Hematopoietic multipotent progenitor cell treated with erythropoietin and hydrocortisone succinate and interleukin-3 and kit ligand, for 8 days (in vitro differentiated cells): ENCODE data around the gene CIC.

Experiments used
- DNase-seq: peaks from one replicate; pipeline ENCODE4 v3.0.0-alpha.2; 2015

The CIC gene

GRCh38 chr19:42278452-42279154 lies 9.6 kb downstream of the CIC start:
- no peak for DNase-seq

GRCh38 chr19:42279155-42279901 lies 10.3 kb downstream of the CIC start:
- no peak for DNase-seq

- peak; percentile 96 for DNase-seq
Observed at GRCh38 chr19:42279902-42280814, 11.1 kb downstream of the CIC start.

- DNase-seq: no peak
Observed at GRCh38 chr19:42280815-42281145, 11.7 kb downstream of the CIC start.

GRCh38 chr19:42281146-42281826 lies 12.2 kb downstream of the CIC start:
- DNase-seq: peak; percentile 72

GRCh38 chr19:42281827-42282762 lies 13.0 kb downstream of the CIC start:
- DNase-seq: peak; percentile 59

GRCh38 chr19:42282819-42283187 lies 13.8 kb downstream of the CIC start:
- DNase-seq: no peak

- DNase-seq: peak; percentile 93
Observed at GRCh38 chr19:42283188-42284065, 14.4 kb downstream of the CIC start.

GRCh38 chr19:42284066-42284501 lies 15.0 kb downstream of the CIC start:
- peak; percentile 85 for DNase-seq

GRCh38 chr19:42284591-42285341 lies 15.7 kb downstream of the CIC start:
- peak; percentile 10 for DNase-seq

- no peak for DNase-seq
Observed at GRCh38 chr19:42285541-42285941, 16.5 kb downstream of the CIC start.

GRCh38 chr19:42285988-42286348 lies 16.9 kb downstream of the CIC start:
- DNase-seq: no peak

GRCh38 chr19:42286349-42287016 lies 17.4 kb downstream of the CIC start:
- DNase-seq: peak; percentile 61

- DNase-seq: no peak
Observed at GRCh38 chr19:42287017-42287826, 18.2 kb downstream of the CIC start.

- DNase-seq: no peak
Observed at GRCh38 chr19:42287827-42288107, 18.7 kb downstream of the CIC start.

- peak; percentile 19 for DNase-seq
Observed at GRCh38 chr19:42288387-42288786, 19.3 kb downstream of the CIC start.

GRCh38 chr19:42288881-42289555 lies 20.0 kb downstream of the CIC start:
- no peak for DNase-seq

GRCh38 chr19:42289556-42290041 lies 20.5 kb downstream of the CIC start:
- DNase-seq: no peak
